Upper lobe of right lung (tissue), 1 donor: Measurements from ENCODE around the gene GLB1L2. TPM values are rescaled to one million over a fixed set of nuclear protein-coding genes. Genes with fewer than 3 reads are reported as not detected.

ENCODE experiments used
- ATAC-seq: fragments of 200-7000 bp; cut with Tn5 transposase; one replicate; pipeline ENCODE4 v1.9.1; 2020; ENCODE audit warnings: mild to moderate bottlenecking, moderate library complexity
- DNase-seq: peaks from one replicate; pipeline ENCODE4 v3.0.0-alpha.2; 2020
- H3K27ac ChIP-seq: fragments of 200-600 bp; one replicate; pipeline ENCODE4 v1.8.0; 2022
- H3K27me3 ChIP-seq: fragments of 200-600 bp; one replicate; pipeline ENCODE4 v1.8.0; 2022; ENCODE audit warnings: mild to moderate bottlenecking
- H3K36me3 ChIP-seq: fragments of 200-600 bp; one replicate; pipeline ENCODE4 v1.8.0; 2022
- H3K4me1 ChIP-seq: fragments of 200-600 bp; one replicate; pipeline ENCODE4 v1.8.0; 2022
- H3K4me3 ChIP-seq: fragments of 200-600 bp; one replicate; pipeline ENCODE4 v1.8.0; 2022; ENCODE audit warnings: mild to moderate bottlenecking
- H3K9me3 ChIP-seq: fragments of 200-600 bp; one replicate; pipeline ENCODE4 v1.8.0; 2022
- intact Hi-C: fragments of 100-400 bp; cut with DNase I; formaldehyde crosslinking; loops from one replicate; pipeline ENCODE4 v1.11.0; 2022
- total RNA-seq: library from RNA; stranded (reverse); fragmentation: NEBNext Ultra II Directional; extraction: Animal tissue kit (Norgen Biotek cat#: 25700); gene quantifications from one replicate; pipeline ENCODE4 v1.2.1, GENCODE V29; 2021
- TF ChIP-seq, protein P1 (sequence below): fragments of 200-600 bp; IDR thresholded peaks from one replicate; pipeline ENCODE4 v1.8.0; 2022; ENCODE audit warnings: antibody characterized with exemption
- donor health status: DM: no; HTN: yes; CAD: no; lungs with severe emphysema.

GLB1L2 gene
- total RNA-seq, 1 donor from 2014 or later, result 4.9 TPM

DNA sequence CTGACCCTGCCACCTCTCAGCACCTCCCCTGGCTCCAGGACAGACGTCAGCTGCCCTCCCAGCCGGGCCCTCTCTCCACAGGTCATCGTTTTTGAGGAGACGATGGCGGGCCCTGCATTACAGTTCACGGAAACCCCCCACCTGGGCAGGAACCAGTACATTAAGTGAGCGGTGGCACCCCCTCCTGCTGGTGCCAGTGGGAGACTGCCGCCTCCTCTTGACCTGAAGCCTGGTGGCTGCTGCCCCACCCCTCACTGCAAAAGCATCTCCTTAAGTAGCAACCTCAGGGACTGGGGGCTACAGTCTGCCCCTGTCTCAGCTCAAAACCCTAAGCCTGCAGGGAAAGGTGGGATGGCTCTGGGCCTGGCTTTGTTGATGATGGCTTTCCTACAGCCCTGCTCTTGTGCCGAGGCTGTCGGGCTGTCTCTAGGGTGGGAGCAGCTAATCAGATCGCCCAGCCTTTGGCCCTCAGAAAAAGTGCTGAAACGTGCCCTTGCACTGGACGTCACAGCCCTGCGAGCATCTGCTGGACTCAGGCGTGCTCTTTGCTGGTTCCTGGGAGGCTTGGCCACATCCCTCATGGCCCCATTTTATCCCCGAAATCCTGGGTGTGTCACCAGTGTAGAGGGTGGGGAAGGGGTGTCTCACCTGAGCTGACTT, 43.2 kb downstream of the GLB1L2 start:
- intact Hi-C loops, result no loop called here
- no peak for DNase-seq

DNA sequence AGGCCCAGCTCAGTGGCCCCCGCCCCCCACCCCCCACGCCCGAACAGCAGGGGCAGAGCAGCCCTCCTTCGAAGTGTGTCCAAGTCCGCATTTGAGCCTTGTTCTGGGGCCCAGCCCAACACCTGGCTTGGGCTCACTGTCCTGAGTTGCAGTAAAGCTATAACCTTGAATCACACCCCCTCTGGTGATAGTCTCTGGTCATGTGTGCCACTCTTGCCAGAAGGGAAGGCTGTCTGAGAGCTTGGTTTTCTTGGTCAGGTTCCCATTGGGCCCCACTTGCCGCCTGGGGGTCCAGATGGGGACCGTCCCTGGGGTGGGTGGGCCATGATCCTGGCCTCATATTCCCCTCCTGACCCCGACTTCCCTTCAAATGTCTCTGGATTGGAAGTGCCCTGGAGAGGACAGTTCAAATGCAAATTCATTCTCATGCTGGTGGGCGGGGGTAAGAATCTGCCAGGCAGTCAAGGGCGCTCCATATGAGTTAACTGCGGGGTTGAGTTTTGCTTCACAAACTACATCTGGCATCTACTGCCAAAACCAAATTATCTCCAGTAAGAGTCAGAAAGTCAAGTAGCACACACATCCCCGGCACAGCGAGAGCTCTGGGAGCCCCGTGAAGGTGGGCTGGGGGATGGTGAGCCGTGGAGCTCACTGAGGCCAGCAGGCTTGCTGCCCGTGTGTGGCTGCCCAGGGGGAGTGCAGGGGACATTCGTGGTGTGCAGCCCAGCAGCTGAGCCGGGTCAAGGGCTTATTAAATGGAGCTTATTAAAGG, 44.5 kb downstream of the GLB1L2 start:
- intact Hi-C loops, result no loop called here
- no peak for ATAC-seq
- H3K4me3 ChIP-seq, result no peak overlapping the region
- H3K27me3 ChIP-seq, result no peaks in the 10 kb centered on the region
- peak; percentile 51 for DNase-seq
- no peaks in the 10 kb centered on the region for H3K4me1 ChIP-seq
- no peaks in the 10 kb centered on the region for H3K36me3 ChIP-seq
- H3K27ac ChIP-seq, result no peak overlapping the region
- no peaks in the 10 kb centered on the region for H3K9me3 ChIP-seq
- TF ChIP-seq, protein P1, sequence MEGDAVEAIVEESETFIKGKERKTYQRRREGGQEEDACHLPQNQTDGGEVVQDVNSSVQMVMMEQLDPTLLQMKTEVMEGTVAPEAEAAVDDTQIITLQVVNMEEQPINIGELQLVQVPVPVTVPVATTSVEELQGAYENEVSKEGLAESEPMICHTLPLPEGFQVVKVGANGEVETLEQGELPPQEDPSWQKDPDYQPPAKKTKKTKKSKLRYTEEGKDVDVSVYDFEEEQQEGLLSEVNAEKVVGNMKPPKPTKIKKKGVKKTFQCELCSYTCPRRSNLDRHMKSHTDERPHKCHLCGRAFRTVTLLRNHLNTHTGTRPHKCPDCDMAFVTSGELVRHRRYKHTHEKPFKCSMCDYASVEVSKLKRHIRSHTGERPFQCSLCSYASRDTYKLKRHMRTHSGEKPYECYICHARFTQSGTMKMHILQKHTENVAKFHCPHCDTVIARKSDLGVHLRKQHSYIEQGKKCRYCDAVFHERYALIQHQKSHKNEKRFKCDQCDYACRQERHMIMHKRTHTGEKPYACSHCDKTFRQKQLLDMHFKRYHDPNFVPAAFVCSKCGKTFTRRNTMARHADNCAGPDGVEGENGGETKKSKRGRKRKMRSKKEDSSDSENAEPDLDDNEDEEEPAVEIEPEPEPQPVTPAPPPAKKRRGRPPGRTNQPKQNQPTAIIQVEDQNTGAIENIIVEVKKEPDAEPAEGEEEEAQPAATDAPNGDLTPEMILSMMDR, result no peak

More for the DNA sequence above, 43.2 kb downstream of the GLB1L2 start:
- H3K4me3 ChIP-seq, result no peak overlapping the region
- H3K27ac ChIP-seq, result no peak overlapping the region
- no peaks in the 10 kb centered on the region for H3K4me1 ChIP-seq
- H3K27me3 ChIP-seq, result no peaks in the 10 kb centered on the region
- TF ChIP-seq, protein P1, result no peak
- no peaks in the 10 kb centered on the region for H3K9me3 ChIP-seq
- no peaks in the 10 kb centered on the region for H3K36me3 ChIP-seq
- ATAC-seq, result no peak

DNA sequence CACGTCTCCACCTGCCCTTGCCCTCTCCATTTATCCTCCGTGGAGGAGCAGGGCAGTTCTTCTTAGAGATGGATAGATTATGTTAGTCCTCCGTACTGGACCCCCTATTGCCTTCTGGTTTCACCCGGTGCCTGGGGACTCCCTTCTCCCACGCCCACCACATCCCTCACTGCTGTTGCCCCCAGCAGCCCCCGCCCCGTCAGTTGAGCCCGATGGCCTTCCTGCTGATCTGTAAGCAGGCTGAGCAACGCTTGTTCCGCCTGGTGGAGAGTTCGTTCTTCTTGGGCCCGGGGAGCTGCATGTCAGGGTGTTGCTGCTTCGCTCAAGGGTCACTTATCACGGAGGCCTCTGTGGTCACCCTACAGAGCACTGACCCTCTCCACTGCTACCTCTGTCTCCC, 46.1 kb downstream of the GLB1L2 start:
- no peaks in the 10 kb centered on the region for H3K36me3 ChIP-seq
- intact Hi-C loops, result no loop called here
- H3K4me1 ChIP-seq, result no peaks in the 10 kb centered on the region
- TF ChIP-seq, protein P1, result no peak
- ATAC-seq (no peak), DNase-seq (no peak)
- H3K27ac ChIP-seq, result no peak overlapping the region
- no peaks in the 10 kb centered on the region for H3K27me3 ChIP-seq
- H3K4me3 ChIP-seq, result no peak overlapping the region
- no peaks in the 10 kb centered on the region for H3K9me3 ChIP-seq

DNA sequence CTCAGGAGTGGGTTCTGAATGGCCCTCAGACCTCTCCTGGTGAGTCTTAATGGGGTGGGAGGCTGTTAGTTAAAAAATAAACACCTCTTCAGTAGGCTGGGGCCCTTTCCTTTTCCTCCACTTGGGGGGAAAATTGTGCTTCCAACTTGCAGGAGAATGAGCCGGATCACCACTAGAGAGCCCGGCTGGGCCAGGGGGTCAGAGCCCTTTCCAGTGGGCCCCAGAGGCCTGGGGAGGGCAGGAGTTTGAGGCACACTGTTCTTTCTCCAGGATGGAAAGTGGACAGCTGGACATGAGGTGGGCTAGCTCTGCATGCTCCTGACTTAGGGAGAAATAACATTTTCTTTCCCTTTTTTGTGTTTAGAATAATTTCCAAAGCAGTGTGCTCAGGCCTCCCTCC, 47.5 kb downstream of the GLB1L2 start:
- TF ChIP-seq, protein P1, result no peak
- intact Hi-C loops, result no loop called here
- Histone ChIP-seq H3K27me3 (no peaks in the 10 kb centered on the region), H3K4me1 (no peaks in the 10 kb centered on the region), H3K9me3 (no peaks in the 10 kb centered on the region), H3K4me3 (no peak overlapping the region), H3K36me3 (no peaks in the 10 kb centered on the region), H3K27ac (no peak overlapping the region)
- DNase-seq, result no peak
- no peak for ATAC-seq

DNA sequence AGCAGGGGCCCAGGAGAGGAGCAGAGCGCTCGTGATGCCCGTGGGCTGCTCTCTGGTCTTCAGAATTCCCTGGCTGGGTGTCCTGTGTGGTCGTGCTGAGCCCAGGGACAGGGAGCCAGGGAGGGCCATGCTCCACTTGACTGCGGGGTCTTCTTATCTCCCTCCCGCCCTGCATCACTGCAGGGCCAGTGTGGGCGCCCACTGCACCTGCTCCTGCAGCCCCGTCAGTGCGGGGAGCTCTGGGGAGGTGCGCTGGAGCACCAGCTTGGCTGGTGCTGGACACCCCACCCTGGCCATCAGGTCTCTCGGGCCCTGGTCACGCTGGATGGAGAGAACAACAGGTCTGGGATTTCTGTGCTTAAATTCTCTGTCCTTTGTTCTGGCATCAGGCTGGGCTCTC, 48.4 kb downstream of the GLB1L2 start:
- Histone ChIP-seq H3K27ac (no peak overlapping the region), H3K27me3 (no peaks in the 10 kb centered on the region), H3K4me3 (no peak overlapping the region), H3K4me1 (no peaks in the 10 kb centered on the region), H3K36me3 (no peaks in the 10 kb centered on the region), H3K9me3 (no peaks in the 10 kb centered on the region)
- intact Hi-C loops, result no loop called here
- TF ChIP-seq, protein P1, result no peak
- no peak for DNase-seq
- ATAC-seq, result no peak
